Stimulated activated CD8-positive, alpha-beta memory T cell treated with anti-CD3 and anti-CD28 coated beads, Interleukin-12 subunit alpha, Interleukin-12 subunit beta, amount 100 ng/mL, for 4 hours (primary cell): ENCODE measurements around the gene ARG2.

ENCODE experiments used
- DNase-seq: peaks from one replicate; pipeline ENCODE4 v3.0.0-alpha.2; 2020; ENCODE audit warnings: low read depth

ARG2 gene

GRCh38 chr14:67641480-67641879, 21.8 kb downstream of the ARG2 start:
- no peak for DNase-seq

- DNase-seq: no peak
These were observed 22.4 kb downstream of the ARG2 start for GRCh38 chr14:67641902-67642749.

DNA sequence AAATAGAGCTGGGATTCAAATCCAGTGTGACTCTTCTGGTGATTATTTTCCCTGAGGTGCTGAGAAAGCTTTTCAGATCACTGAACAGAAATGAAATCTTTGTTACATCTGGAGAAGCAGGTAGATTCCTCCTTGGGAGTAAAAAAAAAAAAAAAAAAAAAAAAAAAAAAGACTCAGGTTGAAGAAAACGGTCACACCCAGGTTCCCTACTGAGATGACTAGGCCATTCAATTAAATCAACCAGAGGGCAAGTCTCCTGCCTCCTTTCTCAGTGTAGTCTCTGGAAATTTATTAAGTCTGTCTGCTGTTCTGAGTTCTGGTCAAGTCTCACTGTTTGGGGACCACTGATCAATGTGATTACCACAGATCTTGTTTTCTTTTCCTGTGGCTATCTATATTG, 24.0 kb downstream of the ARG2 start:
- no peak for DNase-seq

GRCh38 chr14:67644428-67644827, 24.7 kb downstream of the ARG2 start:
- DNase-seq: no peak

DNA sequence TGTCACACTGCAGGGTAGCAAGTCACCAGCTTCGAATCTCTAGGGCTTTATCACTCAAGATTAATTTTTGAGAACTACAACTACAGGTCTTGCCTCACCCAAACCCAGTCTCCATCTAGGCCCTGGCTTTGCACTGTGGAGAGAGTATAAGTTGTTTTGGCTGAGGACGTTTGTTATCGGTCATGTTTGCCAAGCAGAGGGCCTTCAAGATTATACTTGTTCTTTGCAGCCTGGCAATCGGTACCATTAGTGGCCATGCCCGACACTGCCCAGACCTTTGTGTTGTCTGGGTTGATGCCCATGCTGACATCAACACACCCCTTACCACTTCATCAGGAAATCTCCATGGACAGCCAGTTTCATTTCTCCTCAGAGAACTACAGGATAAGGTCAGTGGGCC, 25.7 kb downstream of the ARG2 start:
- DNase-seq: no peak

GRCh38 chr14:67646131-67646530, 26.4 kb downstream of the ARG2 start:
- no peak for DNase-seq

GRCh38 chr14:67650151-67650550, 30.4 kb downstream of the ARG2 start:
- DNase-seq: no peak

DNA sequence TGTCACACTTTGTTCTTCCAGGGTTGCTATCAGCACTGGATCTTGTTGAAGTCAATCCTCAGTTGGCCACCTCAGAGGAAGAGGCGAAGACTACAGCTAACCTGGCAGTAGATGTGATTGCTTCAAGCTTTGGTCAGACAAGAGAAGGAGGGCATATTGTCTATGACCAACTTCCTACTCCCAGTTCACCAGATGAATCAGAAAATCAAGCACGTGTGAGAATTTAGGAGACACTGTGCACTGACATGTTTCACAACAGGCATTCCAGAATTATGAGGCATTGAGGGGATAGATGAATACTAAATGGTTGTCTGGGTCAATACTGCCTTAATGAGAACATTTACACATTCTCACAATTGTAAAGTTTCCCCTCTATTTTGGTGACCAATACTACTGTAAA, 31.0 kb downstream of the ARG2 start:
- DNase-seq: no peak

GRCh38 chr14:67652189-67652588, 32.5 kb downstream of the ARG2 start:
- no peak for DNase-seq

DNA sequence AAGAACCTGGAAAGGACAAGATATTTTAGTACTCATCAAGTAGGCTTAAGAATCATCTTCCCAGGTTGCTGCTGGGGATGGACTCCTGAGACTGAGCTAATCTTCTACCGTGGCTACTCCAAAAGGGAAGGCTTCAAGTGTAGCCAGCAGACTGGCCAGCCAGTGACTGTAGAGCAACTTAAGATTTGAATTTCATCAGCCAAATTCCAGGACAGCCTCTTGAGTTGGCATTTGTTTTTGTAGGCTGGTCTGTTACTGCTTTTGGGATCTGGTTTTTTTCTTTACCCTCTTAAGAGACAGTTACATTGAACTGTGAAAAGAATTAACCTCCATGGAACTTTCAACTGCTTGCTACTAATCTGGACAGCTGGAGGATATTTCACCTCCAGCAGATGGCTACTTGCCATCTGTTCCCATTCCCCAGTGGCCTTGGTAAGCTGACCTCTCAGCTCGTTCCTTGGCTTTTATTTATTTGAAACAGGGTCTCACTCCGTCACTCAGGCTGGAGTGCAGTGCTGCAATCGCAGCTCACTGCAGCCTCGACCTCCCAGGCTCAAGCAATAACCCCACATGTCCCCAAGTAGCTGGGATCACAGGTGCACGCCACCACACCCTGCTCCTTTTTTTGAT, 34.0 kb downstream of the ARG2 start:
- no peak for DNase-seq

GRCh38 chr14:67663633-67664032, 43.9 kb downstream of the ARG2 start:
- no peak for DNase-seq

DNA sequence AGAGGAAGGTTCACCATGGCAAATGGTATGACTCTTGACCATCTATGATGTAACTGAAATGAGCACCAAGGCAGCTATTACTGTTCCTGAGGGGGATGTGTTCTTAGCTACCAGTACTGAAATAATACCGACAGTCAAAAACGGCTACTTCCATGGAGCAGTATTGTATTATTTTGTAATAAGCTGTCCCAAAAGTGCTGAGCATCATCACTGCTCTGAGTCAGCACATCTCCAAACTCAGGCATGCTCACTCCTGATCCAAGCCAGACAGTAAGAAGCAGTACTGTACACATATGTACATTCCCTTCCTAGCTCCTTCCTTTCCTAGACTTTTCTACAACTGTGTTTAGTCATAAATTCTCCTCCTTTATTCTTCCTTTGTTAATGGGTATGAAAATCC, 46.1 kb downstream of the ARG2 start:
- no peak for DNase-seq

DNA sequence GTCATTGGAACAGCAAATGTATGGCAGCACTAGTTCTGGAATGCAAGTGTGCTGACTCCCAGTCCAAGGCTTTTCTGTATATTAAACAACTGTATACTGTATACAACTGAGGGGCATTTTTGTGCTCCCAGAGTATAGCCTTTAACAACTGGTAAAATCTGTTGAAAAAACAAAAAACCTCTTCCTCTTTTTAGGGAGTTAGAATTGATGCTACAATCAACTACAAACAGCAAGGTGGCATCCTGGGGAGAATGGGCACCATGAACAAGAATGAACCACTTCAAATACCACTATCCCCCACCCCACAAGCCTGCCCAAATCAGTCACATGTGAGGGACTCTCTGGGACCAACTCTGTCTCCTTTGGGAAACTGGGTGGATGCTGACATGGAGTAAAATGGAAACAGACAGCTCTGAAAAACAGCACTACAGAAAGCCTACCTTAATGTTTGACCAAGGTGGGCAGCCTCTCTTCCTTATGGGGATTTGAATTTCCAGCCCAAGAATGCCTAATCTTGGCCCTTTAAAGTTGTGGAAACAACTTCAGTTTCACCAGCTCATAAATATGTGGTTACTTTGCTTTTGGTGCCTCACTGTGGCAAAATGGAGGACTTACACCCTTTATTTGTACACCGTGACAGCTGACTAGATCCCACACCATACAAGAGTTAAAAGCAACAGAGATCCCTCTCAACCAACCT, 47.2 kb downstream of the ARG2 start:
- no peak for DNase-seq

DNA sequence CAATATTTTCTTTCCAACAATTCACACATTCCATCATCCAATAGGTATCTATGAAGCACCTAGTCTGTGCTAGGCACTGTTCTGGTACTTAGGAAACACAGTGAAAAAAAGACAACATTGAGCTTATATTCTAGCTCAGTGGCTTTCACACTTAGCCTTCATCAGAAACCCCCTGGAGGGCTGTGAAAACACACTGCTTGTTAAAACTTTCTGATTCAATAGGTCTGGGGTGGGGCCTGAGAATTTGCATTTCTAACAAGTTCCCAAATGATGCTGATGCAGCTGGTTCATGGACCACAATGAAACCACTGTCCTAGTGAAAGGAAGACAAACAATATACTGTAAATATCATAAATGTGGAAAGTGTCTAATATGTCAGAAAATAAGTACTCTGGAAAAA, 48.8 kb downstream of the ARG2 start:
- no peak for DNase-seq

- DNase-seq: no peak
These were observed 53.7 kb downstream of the ARG2 start for GRCh38 chr14:67673451-67673850.

DNA sequence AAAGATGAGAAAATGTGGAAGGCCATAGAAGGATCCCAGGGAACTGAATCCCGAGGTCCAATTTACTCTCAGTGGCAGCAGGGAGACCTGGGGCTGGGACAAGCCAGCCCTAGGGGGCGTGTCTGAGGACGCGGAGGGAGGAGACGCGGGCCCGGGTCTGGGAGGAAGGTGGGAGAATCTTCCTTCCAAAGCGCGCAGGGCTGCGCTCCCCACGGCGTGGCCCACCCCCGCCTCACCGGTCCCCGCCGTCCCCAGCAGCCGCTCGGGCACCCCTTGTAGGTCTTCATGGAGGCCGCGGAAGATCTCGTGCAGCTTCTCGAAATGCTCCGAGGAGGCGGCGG, 54.4 kb downstream of the ARG2 start:
- peak; percentile 32 for DNase-seq

DNA sequence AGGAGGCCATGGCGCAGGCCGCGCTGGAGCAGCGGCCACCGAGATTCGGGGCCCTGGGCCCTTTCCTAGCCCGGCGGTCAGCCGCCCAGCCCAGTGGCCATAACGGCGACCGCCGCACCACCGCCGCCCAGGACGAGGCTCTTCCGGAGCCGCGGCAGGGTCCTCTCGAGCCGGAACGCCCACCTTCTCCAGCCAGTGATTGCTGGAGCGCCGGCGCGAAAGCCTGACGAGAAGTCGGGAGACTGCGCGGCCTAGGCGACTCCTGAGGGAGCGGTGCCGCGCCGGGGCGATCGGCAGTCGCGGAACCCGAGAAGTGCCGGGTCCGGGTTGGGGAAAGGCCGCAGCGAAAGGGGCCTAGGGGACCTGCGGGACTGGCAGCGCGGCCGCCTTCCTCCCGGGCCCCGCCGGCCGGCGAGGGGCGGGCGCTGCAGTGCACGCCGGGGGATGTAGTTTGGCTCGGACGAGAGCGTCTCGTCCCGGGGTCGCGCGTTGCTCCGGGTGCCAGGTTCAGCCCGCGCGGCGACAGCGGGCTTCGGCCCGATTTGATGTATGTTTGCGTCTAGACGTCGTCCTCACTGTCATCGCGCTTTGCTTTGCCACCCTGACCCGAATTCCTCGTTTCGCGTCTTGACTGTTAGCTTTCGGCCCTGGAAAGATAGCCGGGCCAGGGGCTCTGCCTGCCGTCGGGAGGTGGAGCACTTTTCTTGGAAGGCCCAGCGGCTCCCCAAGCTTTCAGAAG, 54.9 kb downstream of the ARG2 start, which contains the start of gene VTI1B:
Gene VTI1B (minus strand): TSS at position 153 of the 739 bp plus-strand sequence. CDS start 143 bp downstream, at position 10.
- peak; percentile 74 for DNase-seq

DNA sequence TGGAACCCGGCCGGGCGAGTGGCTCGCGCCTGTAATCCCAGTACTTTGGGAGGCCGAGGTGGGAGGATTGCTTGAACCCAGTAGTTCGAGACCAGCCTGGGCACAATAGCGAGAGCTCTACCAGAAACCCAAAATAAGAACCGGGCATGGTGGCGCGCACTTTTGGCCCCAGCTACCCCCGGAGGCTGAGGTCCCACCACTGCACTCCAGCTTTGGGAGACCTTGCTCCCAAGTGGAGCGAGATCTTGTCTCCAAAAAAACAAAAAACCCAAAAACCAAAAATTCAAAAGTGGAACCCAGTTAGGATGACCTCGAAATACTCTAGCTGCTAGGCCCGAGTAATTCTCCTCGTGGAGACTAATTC, 55.5 kb downstream of the ARG2 start:
- no peak for DNase-seq

DNA sequence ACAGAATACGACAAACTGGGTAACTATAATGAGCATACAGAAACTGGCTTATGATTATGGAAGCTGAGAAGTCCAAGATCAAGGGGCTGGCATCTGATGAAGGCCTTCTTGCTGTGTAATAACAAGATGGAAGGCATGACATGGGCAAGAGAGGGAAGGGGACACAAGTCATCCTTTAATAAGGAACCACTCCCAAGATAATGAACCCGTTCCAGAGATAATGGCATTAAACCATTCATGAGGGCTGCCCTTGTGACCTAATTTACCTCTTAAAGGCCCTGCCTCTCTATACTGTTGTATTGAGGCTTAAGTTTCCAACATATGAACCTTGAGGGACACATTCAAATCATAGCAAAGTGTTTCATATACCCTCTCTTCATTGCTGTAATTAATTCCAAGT, 59.3 kb downstream of the ARG2 start:
- no peak for DNase-seq

DNA sequence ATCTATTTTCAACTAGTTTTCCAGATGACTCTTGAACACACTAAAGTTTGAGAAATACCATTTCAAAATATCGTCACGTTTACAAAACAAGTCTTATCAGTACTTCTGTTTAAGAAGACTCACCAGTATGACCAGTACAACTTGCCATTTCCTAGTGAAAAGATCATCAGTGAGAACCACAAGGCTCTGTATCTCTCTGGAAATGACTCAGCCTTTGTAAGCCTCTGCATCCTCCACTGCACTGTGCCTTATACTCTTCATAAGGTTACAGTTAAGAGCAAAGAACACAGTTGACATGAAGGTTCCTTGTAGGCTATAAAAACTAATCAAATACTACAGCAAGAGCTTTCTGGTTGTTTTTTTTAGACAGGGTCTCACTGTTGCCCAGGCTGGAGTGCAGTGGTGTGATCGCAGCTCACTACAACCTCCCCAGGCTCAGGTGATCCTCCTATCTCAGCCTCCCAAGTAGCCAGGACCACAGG, 60.4 kb downstream of the ARG2 start:
- no peak for DNase-seq

DNA sequence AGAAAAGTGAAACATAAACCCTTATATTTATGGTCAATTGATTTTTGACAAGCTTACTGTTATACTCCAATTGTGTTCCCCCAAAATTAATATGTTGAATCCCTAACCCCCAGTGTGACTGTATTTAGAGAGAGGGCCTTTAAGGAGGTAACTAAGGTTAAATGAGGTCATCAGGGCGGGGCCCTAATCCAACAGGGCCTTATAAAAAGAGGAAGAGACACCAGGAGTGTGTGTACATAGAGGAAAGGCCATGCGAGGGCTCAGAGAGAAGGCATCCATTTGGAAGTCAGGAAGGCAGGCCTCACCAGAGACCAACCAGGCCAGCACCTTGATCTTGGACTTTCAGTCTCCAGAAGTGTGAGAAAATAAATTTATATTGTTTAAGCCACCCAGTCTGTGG, 61.2 kb downstream of the ARG2 start:
- DNase-seq: no peak

GRCh38 chr14:67683842-67684241, 64.1 kb downstream of the ARG2 start:
- DNase-seq: no peak
